Activated CD8-positive, alpha-beta memory T cell treated with anti-CD3 and anti-CD28 coated beads for 4 hours (primary cell): Measurements from ENCODE around the gene FER.
"Not testable (repeated sequence)": the region's sequence is repeated elsewhere in the genome, so short reads cannot be mapped to it uniquely, and the experiment has no call there.

Experiments
- DNase-seq, 2 donors: peaks; one replicate each; pipeline ENCODE4 v3.0.0-alpha.2; 2020; ENCODE audit warnings: low read depth in 2 of 2

Gene FER

DNA sequence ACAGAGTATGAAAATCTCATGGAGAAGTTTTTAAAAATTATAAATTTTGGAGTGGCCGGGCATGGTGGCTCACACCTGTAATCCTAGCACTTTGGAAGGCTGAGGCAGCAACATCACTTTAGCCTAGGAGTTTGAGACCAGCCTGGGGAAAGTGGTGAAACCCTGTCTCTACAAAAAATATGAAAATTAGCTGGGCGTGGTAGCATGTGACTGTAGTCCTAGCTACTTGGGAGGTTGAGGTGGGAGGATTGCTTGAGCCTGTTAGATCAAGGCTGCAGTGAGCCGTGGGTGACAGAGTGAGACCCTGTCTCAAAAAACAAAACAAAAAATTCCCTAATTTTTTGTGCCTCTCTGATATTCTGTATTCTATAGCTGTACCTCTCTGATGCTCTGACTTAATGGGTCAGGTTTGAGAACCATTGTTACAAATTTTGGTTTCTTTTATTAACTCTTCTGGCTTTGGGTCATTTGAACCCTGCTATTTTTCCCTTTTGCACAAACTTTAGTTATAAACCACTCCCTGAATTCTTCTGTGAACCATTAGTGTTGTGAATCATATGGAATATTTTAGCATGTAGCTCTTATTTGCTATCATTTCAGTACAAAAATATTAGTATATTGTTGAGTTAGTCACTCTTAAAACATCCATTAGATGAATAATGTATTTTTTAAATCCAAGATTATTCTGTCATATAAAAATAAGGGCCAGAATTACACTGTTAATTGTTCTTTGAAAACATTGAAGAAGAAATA lies 51.0 kb downstream of the FER start:
- DNase-seq, result no peak

DNA sequence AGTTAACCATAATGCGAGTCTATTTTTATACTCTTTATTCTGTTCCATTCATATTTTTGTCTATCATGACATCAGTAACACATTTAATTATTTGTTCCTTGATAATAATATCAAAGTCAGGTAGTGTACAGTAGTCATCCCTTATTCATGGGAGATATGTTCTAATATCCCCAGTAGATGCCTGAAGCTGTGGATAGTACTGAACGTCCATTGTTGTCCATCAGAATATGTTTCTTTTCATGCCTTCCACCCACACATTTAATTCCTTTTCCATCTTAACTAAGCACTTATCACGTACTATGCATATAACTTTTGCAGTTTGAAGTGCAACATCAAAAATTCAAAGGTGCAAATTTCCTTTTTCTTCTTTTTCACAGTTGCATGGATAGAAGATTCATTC lies 53.6 kb downstream of the FER start:
- no peak for DNase-seq

DNA sequence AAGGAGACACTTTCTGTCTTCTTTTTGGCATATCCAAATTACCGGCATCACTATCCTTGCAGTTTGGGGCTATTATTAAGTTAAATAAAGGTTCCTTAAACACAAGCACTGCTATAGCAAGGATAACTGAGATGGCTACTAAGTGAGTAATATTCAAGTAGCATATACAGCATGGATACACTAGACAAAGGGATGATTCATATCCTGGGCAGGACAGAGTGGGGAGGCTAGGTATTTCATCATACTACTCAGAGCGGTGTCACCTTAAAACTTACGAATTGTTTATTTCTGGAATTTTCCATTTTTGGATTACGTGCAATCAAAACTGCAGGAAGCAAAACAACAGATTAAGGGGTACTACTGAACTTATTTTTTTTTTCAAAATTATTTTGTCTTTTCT lies 54.1 kb downstream of the FER start:
- no peak for DNase-seq

DNA sequence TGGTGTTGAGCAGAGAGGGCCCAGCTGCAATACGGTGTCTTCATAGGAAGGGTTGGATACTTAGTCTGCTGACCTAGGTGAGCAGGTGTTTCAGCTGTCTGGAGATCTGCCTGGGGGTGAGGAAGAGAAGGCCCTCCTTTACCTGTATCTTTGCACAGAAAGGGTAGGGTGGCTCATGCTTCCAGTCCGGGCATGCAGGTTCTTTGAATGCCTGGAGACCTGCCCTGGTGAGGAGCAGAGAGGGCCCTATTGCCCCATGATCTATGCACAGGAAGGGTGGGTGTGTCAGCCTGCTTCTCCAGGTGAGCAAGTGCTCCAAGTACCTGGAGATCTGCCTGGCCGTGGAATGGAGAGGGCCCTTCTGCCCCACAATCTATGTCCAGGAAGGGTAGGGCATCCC lies 63.0 kb downstream of the FER start:
- no peak for DNase-seq

DNA sequence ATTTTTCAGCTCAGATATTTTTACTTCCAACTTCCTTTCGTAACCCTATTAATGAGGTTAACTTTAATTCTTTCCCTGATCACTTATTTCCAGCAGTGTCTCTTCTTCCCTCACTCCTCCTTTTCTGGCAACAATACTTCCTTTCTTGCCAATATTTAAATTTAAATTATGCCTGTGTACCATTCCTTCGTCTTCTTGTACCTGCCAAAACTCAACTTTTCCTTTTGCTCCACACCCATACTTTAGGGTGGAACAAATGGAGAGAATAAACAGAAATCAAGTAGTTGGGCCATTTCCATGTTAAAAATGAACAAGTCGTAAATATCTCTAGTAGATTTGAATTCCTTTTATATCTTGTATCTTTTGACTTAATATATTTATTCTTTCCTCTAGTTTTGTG lies 66.0 kb downstream of the FER start:
- no peak for DNase-seq

DNA sequence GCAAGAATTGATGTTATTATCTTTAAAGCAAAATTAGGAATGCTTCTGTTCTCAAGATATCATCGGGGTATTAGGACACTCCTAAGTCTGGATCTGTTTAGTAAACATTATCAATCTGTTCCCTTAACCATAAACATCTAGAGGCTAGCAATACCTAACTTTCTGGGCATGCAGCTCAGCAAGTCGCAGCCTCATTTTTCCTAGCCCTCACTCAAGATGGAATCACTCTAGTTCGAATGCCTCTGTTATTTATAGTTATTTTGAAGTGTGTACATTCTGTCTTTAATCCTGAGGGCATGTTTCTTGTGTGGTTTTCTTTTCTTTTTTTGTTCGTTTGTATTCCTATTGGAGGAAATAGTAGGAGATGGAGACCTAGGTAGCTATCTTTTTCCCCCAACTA lies 66.9 kb downstream of the FER start:
- DNase-seq, result no peak

DNA sequence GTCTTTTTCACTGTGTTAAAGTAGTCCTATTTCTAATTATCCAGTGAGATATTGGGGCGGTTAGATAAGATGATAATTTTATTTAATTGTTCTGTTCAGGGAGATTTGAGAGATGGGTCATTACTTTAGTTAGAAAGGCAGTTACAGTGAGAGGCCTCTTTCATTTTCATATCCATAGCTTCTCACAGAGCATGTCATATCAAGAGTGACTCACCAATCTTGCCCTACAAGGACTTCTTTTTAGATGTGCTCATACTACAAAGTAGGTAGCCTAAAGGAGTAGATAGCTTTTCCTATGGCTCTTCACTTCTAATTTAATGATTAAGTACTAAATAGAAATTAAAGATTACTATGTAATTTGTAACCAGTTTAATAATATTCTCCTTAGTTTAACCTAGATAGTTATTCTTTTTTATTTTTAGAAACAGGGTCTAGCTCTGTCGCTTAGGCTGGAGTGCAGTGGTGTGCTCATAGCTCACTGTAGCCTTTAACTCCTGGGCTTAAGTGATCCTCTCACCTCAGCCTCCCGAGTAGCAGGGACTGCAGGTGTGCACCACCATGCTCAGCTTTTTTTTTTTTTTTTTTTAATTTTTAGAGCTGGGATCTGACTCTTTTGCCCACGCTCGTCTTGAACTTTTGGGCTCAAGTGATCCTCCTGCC lies 71.0 kb downstream of the FER start:
- DNase-seq, result no peak

DNA sequence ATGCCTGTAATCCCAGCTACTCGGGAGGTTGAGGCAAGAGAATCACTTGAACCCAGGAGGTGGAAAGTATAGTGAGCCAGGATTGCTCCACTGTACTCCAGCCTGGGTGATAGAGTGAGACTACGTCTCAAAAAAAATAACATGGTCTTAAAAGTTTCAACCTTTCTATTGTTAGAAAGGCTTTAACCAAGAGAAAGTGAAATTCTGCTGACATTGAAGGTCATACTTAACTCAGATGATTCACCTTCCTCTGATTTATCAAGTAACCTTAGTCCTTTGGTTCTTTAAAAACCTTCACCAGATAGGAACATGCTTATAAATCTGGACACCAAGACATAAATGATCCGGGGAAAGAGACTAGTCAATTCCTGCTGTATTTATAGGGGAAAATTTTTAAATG lies 73.3 kb downstream of the FER start:
- no peak for DNase-seq

DNA sequence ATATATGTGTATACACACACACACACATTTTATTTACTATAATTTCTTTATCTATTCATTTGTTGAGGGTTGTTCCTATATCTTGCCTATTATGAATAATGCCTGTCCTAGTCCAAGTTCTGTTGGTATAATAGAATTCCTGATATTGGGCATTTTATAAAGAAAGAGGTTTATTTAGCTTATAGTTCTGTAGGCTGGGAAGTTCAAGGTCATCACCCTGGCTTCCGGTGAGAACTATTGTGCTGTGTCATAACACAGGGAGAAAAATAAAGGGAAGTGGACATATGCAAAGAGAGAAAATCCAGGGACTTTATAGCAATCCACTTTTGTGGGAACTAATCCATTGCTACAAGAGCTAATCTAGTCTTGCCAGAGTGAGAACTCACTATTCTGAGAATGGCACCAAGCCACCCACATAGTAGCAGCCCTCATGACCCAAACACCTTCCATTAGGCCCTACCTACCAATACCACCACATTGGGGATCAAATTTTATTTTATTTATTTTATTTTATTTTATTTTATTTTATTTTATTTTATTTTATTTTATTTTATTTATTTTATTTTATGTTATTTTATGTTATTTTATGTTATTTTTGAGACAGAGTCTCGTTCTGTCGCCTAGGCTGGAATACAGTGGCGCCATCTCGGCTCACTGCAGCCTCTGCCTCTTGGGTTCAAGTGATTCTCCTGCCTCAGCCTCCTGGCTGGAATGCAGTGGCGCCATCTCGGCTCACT lies 74.7 kb downstream of the FER start:
- DNase-seq, result no peak

DNA sequence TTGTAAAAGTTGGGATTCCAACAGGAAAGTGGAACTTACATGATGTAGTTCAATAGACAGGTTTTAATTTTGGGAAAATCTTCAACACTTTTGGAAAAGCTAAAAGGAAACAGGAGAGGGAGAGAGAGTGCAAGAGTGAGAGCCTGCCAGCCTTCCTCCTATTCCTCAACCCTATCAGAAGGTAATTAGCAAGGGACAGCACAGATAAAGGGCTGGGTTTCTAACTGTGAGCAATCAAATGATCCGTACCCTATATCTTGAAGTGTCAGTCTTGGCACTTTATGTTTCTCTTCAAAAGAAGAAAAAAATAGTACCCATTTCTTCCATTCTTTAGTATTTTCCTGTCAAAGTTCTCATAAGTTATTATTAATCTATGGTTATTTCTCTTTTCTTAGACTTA lies 79.4 kb downstream of the FER start:
- DNase-seq, result no peak

DNA sequence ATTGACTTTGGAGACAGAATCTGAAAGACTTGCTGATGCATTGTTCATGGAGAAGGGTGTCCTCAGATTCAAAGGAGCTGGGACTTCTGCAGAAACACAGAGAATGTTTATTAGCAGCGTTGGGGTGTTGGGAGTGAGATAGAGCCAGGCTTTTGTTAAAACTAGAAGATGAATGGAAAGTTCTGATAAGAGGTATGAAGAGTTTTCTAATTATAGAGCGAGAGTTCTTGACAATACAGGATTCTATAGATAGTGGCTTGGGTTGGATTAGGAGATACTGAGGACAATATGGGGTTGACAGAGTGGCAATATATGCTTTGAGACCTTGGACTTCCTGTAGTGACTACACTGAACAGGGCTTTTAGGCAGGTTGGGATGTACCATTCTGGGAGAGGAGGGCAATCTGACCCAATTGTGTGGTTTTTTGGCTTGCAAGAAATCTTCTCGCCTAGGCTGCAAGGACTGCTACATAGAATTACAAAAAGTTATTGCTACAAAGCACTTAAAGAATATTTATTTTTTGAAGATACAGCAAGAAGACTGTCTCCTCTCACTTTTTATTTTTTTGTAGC lies 83.1 kb downstream of the FER start:
- no peak for DNase-seq

DNA sequence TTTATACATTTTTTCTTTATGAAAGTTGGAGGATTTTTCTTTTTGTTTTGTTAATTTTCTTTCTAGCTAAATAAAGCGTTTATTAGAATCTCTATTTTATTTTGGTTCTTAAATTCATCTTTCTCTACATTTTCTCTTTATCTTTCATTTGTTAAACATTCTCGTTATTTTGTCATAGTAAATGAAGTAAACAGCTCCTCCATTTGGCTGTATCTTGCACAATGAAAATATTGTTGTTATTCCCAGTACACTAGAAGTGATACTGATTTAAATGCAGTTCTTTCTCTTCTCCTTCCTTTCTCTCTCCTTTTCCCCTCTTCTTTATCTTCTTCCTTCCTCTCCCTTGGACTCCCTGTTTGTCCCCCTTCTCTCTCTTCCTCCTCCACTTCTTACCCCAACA lies 88.8 kb downstream of the FER start:
- DNase-seq, result no peak

DNA sequence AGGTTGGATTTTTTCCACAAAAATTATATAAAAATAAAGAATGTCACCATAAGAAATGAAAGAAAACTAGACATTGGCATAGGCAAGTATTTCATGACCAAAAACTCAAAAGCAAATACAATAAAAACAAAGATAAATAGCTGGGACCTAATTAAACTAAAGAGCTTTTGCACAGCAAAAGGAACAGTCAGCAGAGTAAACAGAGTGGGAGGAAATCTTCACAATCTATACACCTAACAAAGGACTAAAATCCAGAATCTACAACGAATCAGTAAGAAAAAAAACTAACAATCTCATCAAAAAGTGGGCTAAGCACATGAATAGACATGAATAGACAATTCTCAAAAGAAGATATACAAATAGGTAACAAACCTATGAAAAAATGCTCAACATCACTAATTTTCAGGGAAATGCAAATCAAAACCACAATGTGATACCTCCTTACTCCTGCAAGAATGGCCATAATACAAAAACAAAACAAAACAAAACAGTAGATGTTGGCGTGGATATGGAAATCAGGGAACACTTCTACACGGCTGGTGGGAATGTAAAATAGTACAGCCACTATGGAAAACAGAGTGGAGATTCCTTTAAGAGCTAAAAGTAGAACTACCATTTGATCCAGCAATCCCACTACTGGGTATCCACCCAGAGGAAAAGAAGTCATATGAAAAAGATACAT lies 94.7 kb downstream of the FER start:
- DNase-seq, result not testable (repeated sequence)

DNA sequence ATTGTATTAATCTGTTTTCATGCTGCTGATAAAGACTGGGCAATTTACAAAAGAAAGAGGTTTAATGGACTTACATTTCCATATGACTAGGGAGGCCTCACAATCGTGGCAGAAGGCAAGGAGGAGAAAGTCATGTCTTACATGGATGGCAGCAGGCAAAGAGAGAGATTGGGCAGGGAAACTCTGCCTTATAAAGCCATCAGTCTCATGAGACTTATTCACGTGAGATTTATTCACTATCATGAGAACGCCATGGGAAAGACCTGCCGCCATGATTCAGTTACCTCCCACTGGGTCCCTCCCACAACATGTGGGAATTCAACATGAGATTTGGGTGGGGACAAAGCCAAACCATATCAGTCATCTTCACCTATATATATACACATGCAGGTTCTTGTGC lies 103.4 kb downstream of the FER start:
- DNase-seq, result not testable (repeated sequence)

DNA sequence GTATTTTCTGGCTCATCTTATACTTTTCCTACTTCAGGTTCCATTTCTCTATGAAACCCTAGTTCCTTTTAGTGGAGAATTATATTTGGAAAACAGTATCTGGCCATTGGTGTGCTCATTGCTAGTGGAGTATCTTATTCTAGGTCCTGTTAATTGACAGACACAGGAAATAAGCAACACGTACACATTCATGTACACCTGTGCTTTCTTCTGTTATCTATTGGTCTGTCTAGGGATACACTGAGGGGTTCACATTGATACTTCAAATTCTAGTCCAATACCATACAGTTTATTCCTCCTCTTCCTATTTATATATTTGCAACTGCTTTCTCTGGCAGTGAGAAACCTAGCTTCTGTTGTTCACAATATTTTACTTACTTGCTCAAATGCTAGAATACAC lies 110.2 kb downstream of the FER start:
- no peak for DNase-seq

DNA sequence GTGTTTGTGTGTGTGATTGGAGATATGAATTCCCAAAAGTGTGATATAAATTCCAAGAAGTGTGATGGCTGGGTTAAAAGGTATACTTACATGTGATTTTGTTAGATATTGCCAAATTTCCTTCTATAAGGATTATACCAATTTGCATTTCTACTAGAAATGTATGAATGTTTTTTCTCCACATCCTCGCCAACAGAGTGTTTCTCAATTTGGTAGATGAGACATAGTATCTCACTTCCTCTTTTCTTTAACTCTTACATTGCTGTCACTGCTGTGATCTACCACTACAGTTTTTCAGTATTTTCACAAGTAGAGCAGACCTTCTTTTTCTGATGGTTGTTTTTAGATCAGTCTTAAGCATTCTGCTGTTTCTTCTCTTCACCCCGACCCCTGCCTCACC lies 111.3 kb downstream of the FER start:
- no peak for DNase-seq

DNA sequence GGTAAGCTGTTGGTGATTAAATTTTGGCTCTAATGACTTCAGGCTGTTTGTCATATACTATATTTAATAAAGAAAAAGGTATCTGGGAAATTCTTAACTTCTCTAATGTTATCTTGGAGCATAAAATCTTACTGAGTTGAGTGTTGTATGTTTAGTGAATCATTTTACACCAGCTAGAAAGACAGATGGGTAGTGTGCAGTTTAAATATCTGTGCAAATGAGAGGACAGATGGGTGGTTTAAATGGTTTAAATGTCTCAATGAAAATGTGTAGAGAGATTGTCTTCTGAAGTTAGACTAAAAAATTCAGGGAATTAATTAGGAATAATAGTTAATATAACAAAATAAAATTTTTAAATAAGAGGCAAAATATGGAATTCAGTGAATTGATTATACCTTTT lies 114.5 kb downstream of the FER start:
- no peak for DNase-seq

DNA sequence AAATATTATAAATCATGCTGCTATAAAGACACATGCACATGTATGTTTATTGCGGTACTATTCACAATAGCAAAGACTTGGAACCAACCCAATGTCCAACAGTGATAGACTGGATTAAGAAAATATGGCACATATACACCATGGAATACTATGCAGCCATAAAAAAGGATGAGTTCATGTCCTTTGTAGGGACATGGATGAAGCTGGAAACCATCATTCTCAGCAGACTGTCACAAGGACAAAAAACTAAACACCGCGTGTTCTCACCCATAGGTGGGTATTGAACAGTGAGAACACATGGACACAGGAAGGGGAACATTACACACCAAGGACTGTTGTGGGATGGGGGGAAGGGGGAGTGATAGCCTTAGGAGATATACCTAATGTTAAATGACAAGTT lies 118.4 kb downstream of the FER start:
- not testable (repeated sequence) for DNase-seq

DNA sequence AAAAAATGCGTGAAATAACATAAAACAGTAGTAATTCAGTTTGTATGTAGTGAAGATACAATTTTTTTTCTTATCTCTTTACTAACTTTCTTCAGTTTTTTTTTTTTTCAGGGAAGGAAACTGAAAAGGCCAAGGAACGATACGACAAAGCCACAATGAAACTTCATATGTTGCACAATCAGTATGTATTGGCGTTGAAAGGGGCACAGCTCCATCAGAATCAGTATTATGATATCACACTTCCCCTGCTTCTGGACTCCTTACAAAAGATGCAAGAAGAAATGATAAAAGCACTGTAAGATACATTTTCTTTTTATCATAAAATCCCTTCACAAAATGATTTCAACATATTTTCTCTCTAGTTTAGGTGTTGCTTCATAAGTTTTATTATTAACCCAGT lies 120.0 kb downstream of the FER start:
- DNase-seq, result no peak

DNA sequence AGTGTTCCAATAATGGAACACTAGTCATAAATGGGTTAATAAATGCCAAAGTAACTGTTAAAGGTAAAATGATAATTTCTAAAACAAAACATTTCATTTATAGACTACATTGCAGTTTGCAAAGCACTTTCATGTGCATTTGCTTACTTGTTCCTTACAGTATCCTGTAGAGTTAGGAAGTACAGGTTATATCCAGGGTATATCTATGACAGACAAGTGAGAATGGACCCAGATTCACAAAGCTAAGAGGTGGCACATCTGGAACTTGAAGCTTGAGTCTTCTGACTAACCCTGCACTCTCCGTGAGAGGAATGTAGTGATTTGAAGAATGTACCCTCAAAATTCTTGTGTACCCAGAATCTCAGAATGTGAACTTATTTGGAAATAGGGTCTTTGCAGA lies 121.4 kb downstream of the FER start:
- no peak for DNase-seq

DNA sequence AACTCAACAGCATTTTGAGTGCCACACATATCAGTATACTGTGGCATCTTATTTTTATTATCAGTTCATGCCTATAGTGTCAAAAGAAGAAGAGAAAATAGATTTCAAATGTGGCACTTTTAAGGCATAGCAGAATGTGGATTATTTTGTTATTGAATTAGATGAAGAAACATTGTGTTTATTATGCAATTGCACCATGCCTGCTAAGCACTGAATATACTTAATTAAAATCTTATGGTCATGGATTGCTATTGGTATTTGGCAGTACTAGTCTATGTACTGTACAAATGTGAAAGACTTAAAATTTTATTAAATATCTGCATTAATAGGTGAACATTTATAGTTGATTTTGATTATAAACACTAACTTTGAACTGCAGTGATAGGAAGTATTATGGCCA lies 128.8 kb downstream of the FER start:
- DNase-seq, result no peak

DNA sequence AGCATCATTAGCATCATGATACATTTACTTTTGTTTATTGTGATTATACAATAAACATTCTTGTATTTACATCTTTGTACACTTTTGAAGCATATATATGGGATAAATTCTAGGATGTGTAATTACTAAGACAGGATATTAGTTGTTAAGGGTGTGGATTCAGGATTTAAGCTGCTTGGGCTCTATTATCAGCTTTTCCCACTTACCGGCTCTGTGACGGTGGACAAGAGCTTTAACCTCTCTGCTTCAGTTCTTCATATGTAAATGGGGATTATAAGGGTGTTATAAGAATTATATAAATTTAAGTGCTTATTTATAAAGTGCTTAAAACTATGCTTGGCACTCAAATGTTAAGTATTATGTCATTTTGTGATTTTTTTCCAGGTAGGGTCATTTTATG lies 131.1 kb downstream of the FER start:
- no peak for DNase-seq
